CD4-positive, alpha-beta memory T cell (primary cell): ENCODE measurements around the gene STEAP2. TPM values are rescaled to one million over a fixed set of nuclear protein-coding genes. Genes with fewer than 3 reads are reported as not detected.

Experiments used
- CTCF ChIA-PET: fragments of 350-600 bp; sonication (Branson Sonifier 250); formaldehyde crosslinking; loops from one replicate; lab custom pipeline; 2021; ENCODE audit warnings: inconsistent platforms; ENCODE audit not compliant: partially characterized antibody; lab: Charles Lee
- POLR2A ChIA-PET: fragments of 350-600 bp; sonication (Branson Sonifier 250); formaldehyde crosslinking; loops from one replicate; lab custom pipeline; 2021; ENCODE audit not compliant: partially characterized antibody; lab: Charles Lee
- DNase-seq, 5 donors: peaks; one replicate each; pipeline versions ENCODE4 v3.0.0 to v3.0.0-alpha.2; 2020 to 2022; ENCODE audit warnings: mixed read lengths in 1 of 5
- H3K27ac ChIP-seq: one replicate; pipeline ENCODE4 v1.7.0; 2013; ENCODE audit warnings: low read depth, low read length
- H3K27me3 ChIP-seq: 2 replicates; pipeline ENCODE4 v1.7.0; 2013; ENCODE audit warnings: mild to moderate bottlenecking, low read length, moderate library complexity; ENCODE audit not compliant: insufficient read depth
- H3K36me3 ChIP-seq: 2 replicates; pipeline ENCODE4 v1.7.0; 2013; ENCODE audit warnings: mild to moderate bottlenecking, low read length, moderate library complexity; ENCODE audit not compliant: insufficient read depth
- H3K4me1 ChIP-seq: 2 replicates; pipeline ENCODE4 v1.7.0; 2013; ENCODE audit warnings: mild to moderate bottlenecking, low read length, moderate library complexity; ENCODE audit not compliant: insufficient read depth
- H3K4me3 ChIP-seq, 2 donors: one replicate each; pipeline ENCODE4 v1.7.0; 2013; ENCODE audit warnings: low read length in 2 of 2, mild to moderate bottlenecking in 1 of 2
- H3K9me3 ChIP-seq, 2 donors: one replicate each; pipeline ENCODE4 v1.7.0; 2013; ENCODE audit warnings: low read length in 2 of 2, control low read depth in 1 of 2; ENCODE audit not compliant: control insufficient read depth in 1 of 2
- H3K27ac Mint-ChIP-seq, 7 donors: one replicate each; pipeline ENCODE4 v1.8.0; 2020 to 2021; ENCODE audit warnings: mixed read lengths in 7 of 7, mild to moderate bottlenecking in 6 of 7, inconsistent platforms in 3 of 7, moderate library complexity in 3 of 7
- H3K27me3 Mint-ChIP-seq, 2 donors: one replicate each; pipeline ENCODE4 v1.8.0; 2020 to 2021; ENCODE audit warnings: mixed read lengths in 2 of 2
- H3K36me3 Mint-ChIP-seq, 2 donors: one replicate each; pipeline ENCODE4 v1.8.0; 2020 to 2021; ENCODE audit warnings: mixed read lengths in 2 of 2, inconsistent platforms in 1 of 2, mild to moderate bottlenecking in 1 of 2
- H3K4me1 Mint-ChIP-seq, 4 donors: one replicate each; pipeline ENCODE4 v1.8.0; 2020 to 2021; ENCODE audit warnings: mixed read lengths in 4 of 4, mild to moderate bottlenecking in 1 of 4
- H3K4me3 Mint-ChIP-seq, 8 donors: one replicate each; pipeline ENCODE4 v1.8.0; 2020 to 2021; ENCODE audit warnings: mixed read lengths in 8 of 8, mild to moderate bottlenecking in 7 of 8, moderate library complexity in 6 of 8, inconsistent platforms in 3 of 8
- H3K9me3 Mint-ChIP-seq, 8 donors: one replicate each; pipeline ENCODE4 v1.8.0; 2020 to 2021; ENCODE audit warnings: mixed read lengths in 8 of 8, mild to moderate bottlenecking in 5 of 8, inconsistent platforms in 3 of 8, moderate library complexity in 1 of 8
- intact Hi-C: fragments of 100-400 bp; cut with micrococcal nuclease; formaldehyde crosslinking; loops from one replicate; pipeline ENCODE4 v1.15.1; 2023
- polyA plus RNA-seq, 2 donors: library from polyadenylated mRNA; unstranded; fragments of 300-500 nt; fragmentation: Illumina TruSeq; gene quantifications; one replicate each; pipeline ENCODE4 v1.2.3, GENCODE V29; 2021
- total RNA-seq, 2 experiments: library from RNA; stranded (reverse); gene quantifications; one replicate each; pipeline ENCODE4 v1.2.3, GENCODE V29; 2021

STEAP2 gene
- total RNA-seq = under 1 TPM in 1 of 2 experiments, not detected in 1; 0.06 TPM
- polyA plus RNA-seq = not detected

DNA sequence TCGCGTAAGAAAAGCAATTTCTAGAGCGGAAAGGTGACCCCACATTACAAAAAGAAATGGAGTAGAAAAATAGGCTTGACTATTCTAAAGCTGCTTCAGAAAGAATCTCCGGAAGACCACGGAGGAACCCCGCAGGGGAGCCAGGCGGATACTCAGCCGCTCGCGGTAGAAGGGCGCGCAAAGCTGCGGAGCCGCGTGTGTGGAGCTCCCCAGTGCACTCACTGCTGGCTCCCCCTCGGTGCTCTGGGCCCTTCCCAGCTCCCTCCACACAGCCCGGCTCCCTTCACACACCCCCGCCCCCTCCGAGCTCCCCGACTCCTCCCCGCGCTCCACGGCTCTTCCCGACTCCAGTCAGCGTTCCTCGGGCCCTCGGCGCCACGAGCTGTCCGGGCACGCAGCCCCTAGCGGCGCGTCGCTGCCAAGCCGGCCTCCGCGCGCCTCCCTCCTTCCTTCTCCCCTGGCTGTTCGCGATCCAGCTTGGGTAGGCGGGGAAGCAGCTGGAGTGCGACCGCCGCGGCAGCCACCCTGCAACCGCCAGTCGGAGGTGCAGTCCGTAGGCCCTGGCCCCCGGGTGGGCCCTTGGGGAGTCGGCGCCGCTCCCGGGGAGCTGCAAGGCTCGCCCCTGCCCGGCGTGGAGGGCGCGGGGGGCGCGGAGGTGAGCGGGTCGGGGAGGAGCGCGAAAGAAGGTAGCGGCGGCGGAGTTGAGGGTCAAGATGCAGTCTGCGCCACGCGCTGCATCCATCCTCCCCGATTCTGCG is at the start of gene STEAP2:
Gene STEAP2 (plus strand): TSS at position 350 of the 758 bp plus-strand sequence. CDS start 13,343 bp downstream, outside the sequence.
- Mint-ChIP-seq H3K4me3 (peak within 1 kb of the TSS in 6 of 8 donors; percentile 26 to 51 (median 38)), H3K27me3 (peaks cover 11 to 16% of the 10 kb centered on the region in 2 donors), H3K27ac (no peak within 1 kb of the TSS), H3K4me1 (peaks cover 2 to 6% (median 5%) of the 10 kb centered on the region in 4 donors), H3K36me3 (no peaks in the 10 kb centered on the region), H3K9me3 (no peaks in the 10 kb centered on the region)
- Histone ChIP-seq H3K4me1 (no peaks in the 10 kb centered on the region), H3K27me3 (no peaks in the 10 kb centered on the region), H3K36me3 (no peaks in the 10 kb centered on the region), H3K4me3 (no peak within 1 kb of the TSS), H3K27ac (no peak within 1 kb of the TSS), H3K9me3 (no peaks in the 10 kb centered on the region)
- CTCF ChIA-PET = no interaction called here
- intact Hi-C loops = no loop called here
- POLR2A ChIA-PET = no interaction called here
- DNase-seq = no peak

DNA sequence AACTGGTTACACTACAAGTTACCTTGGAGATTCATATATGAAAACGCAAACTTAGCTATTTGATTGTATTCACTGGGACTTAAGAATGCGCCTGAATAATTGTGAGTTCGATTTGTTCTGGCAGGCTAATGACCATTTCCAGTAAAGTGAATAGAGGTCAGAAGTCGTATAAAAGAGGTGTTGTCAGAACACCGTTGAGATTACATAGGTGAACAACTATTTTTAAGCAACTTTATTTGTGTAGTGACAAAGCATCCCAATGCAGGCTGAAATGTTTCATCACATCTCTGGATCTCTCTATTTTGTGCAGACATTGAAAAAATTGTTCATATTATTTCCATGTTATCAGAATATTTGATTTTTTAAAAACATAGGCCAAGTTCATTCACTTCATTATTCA is 48.0 kb upstream of the STEAP2 start:
- H3K27me3 ChIP-seq = no peaks in the 10 kb centered on the region
- Mint-ChIP-seq H3K4me3 (no peak overlapping the region), H3K9me3 (no peaks in the 10 kb centered on the region), H3K36me3 (no peaks in the 10 kb centered on the region), H3K4me1 (no peaks in the 10 kb centered on the region), H3K27ac (no peak overlapping the region), H3K27me3 (peaks cover 10 to 16% of the 10 kb centered on the region in 2 donors)
- no peak overlapping the region for H3K27ac ChIP-seq
- POLR2A ChIA-PET = no interaction called here
- no peaks in the 10 kb centered on the region for H3K4me1 ChIP-seq
- no peaks in the 10 kb centered on the region for H3K36me3 ChIP-seq
- CTCF ChIA-PET = no interaction called here
- H3K4me3 ChIP-seq = no peak overlapping the region
- intact Hi-C loops = no loop called here
- no peaks in the 10 kb centered on the region for H3K9me3 ChIP-seq
- no peak for DNase-seq

GRCh38 chr7:90165724-90166123 is 45.8 kb upstream of the STEAP2 start:
- intact Hi-C loops = no loop called here
- peaks cover 12 to 17% of the 10 kb centered on the region in 2 donors for H3K27me3 Mint-ChIP-seq
- Histone ChIP-seq H3K9me3 (no peaks in the 10 kb centered on the region), H3K27ac (no peak overlapping the region), H3K27me3 (no peaks in the 10 kb centered on the region), H3K36me3 (no peaks in the 10 kb centered on the region), H3K4me1 (no peaks in the 10 kb centered on the region), H3K4me3 (no peak overlapping the region)
- ChIA-PET POLR2A (no interaction called here), CTCF (interaction anchor here (0.8 to 2.6 kb wide), 2 partner anchors 12 to 263 kb away, joined by 4 to 9 read pairs; partner anchors contain the start of gene STEAP1)
- no peak for DNase-seq
- peaks cover 0 to 6% (median 0%) of the 10 kb centered on the region in 8 donors for H3K9me3 Mint-ChIP-seq
- H3K4me1 Mint-ChIP-seq = no peaks in the 10 kb centered on the region
- H3K4me3 Mint-ChIP-seq = no peak overlapping the region
- no peak overlapping the region for H3K27ac Mint-ChIP-seq
- H3K36me3 Mint-ChIP-seq = no peaks in the 10 kb centered on the region

- intact Hi-C loops = no loop called here
- Mint-ChIP-seq H3K4me3 (no peak overlapping the region), H3K27me3 (peaks cover 15 to 21% of the 10 kb centered on the region in 2 donors), H3K36me3 (no peaks in the 10 kb centered on the region), H3K27ac (no peak overlapping the region), H3K4me1 (no peaks in the 10 kb centered on the region), H3K9me3 (peaks cover 0 to 6% (median 1%) of the 10 kb centered on the region in 8 donors)
- no peak for DNase-seq
- Histone ChIP-seq H3K36me3 (no peaks in the 10 kb centered on the region), H3K27ac (no peak overlapping the region), H3K4me1 (no peaks in the 10 kb centered on the region), H3K4me3 (no peak overlapping the region), H3K27me3 (no peaks in the 10 kb centered on the region), H3K9me3 (no peaks in the 10 kb centered on the region)
- POLR2A ChIA-PET = no interaction called here
- CTCF ChIA-PET = interaction anchor here (1.6 to 2.6 kb wide), 2 partner anchors 12 to 262 kb away, joined by 9 to 10 read pairs; partner anchors contain the start of gene STEAP1
Measured at GRCh38 chr7:90166153-90166552, 45.4 kb upstream of the STEAP2 start.

- H3K27me3 Mint-ChIP-seq = peaks cover 17 to 24% of the 10 kb centered on the region in 2 donors
- DNase-seq = no peak
- H3K4me3 Mint-ChIP-seq = no peak overlapping the region
- ChIA-PET POLR2A (no interaction called here), CTCF (interaction anchor here (1.6 to 2.6 kb wide), 2 partner anchors 13 to 261 kb away, joined by 9 to 10 read pairs; partner anchors contain the start of gene STEAP1)
- Histone ChIP-seq H3K4me3 (no peak overlapping the region), H3K9me3 (no peaks in the 10 kb centered on the region), H3K27ac (no peak overlapping the region), H3K36me3 (no peaks in the 10 kb centered on the region), H3K27me3 (no peaks in the 10 kb centered on the region), H3K4me1 (no peaks in the 10 kb centered on the region)
- H3K9me3 Mint-ChIP-seq = peaks cover 0 to 6% (median 1%) of the 10 kb centered on the region in 8 donors
- no peaks in the 10 kb centered on the region for H3K36me3 Mint-ChIP-seq
- intact Hi-C loops = no loop called here
- no peaks in the 10 kb centered on the region for H3K4me1 Mint-ChIP-seq
- H3K27ac Mint-ChIP-seq = no peak overlapping the region
Measured at GRCh38 chr7:90167361-90167760, 44.2 kb upstream of the STEAP2 start.

DNA sequence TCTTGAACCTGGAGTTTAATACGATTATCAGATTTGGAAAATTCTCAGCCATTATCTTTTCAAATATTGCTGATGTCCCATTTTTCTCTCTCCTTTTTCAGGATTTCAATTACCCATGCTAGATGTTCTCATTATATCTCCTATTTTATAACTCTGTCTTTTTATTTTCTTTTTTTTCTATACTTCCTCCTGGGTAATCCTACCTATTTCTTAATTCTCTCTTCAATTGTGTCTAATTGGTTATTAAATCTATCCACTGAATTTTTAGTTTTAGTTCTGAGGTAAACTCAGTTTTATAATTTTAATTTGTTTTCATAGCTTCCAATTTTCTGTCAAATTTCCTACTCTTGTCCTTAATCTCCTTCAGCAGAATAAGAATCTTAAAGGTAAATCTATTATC is 41.6 kb upstream of the STEAP2 start:
- no peaks in the 10 kb centered on the region for H3K4me1 Mint-ChIP-seq

GRCh38 chr7:90172121-90172520 is 39.4 kb upstream of the STEAP2 start:
- CTCF ChIA-PET = interaction anchor here (1.7 kb wide), 1 partner anchor 18 kb away, joined by 6 read pairs; the partner anchor contains the start of gene STEAP1
- no peaks in the 10 kb centered on the region for H3K27me3 ChIP-seq
- no peak overlapping the region for H3K4me3 ChIP-seq
- Mint-ChIP-seq H3K9me3 (peaks cover 0 to 6% (median 1%) of the 10 kb centered on the region in 8 donors), H3K4me3 (no peak overlapping the region), H3K27ac (no peak overlapping the region), H3K4me1 (no peaks in the 10 kb centered on the region), H3K36me3 (no peaks in the 10 kb centered on the region), H3K27me3 (peaks cover 11 to 12% of the 10 kb centered on the region in 2 donors)
- H3K4me1 ChIP-seq = no peaks in the 10 kb centered on the region
- no peak for DNase-seq
- no peaks in the 10 kb centered on the region for H3K9me3 ChIP-seq
- intact Hi-C loops = no loop called here
- POLR2A ChIA-PET = no interaction called here
- H3K36me3 ChIP-seq = no peaks in the 10 kb centered on the region
- H3K27ac ChIP-seq = no peak overlapping the region

More for the DNA sequence above, 41.6 kb upstream of the STEAP2 start:
- Mint-ChIP-seq H3K36me3 (no peaks in the 10 kb centered on the region), H3K27ac (no peak overlapping the region), H3K4me3 (no peak overlapping the region), H3K27me3 (peaks cover 12 to 15% of the 10 kb centered on the region in 2 donors), H3K9me3 (peaks cover 0 to 6% (median 1%) of the 10 kb centered on the region in 8 donors)
- POLR2A ChIA-PET = no interaction called here
- CTCF ChIA-PET = no interaction called here
- no peaks in the 10 kb centered on the region for H3K9me3 ChIP-seq
- no peak for DNase-seq
- intact Hi-C loops = no loop called here
- no peaks in the 10 kb centered on the region for H3K36me3 ChIP-seq
- no peaks in the 10 kb centered on the region for H3K27me3 ChIP-seq
- H3K4me3 ChIP-seq = no peak overlapping the region
- no peak overlapping the region for H3K27ac ChIP-seq
- H3K4me1 ChIP-seq = no peaks in the 10 kb centered on the region
